Urothelium cell line (cell line): ENCODE measurements around the gene PKP1.

Experiments
- DNase-seq: peaks from one replicate; pipeline ENCODE4 v3.0.0; 2011; ENCODE audit warnings: low spot score, mixed read lengths
- FAIRE-seq: peaks from 2 replicates; lab custom pipeline; 2011; peaks lifted over from hg19 to GRCh38; lab: Jason Lieb, UNC

The PKP1 gene

DNA sequence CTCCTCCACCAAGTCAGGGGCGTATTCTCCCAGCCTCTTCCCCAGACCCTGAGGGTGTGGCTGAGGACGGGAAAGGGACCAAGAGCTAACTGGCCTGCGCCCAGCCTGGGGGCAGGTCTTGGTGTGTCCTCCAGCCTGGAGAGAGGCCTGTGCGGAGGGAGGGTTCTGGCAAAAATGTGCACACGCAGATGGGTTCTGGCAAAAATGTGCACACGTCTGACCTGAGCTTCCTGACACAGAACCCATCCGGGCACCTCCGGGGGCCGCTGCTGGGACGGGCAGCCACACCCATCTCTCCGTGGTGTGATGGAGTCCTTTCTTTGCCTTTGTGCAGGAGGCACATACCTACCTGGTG lies 23.1 kb upstream of the PKP1 start:
- FAIRE-seq = no peak
- no peak for DNase-seq

DNA sequence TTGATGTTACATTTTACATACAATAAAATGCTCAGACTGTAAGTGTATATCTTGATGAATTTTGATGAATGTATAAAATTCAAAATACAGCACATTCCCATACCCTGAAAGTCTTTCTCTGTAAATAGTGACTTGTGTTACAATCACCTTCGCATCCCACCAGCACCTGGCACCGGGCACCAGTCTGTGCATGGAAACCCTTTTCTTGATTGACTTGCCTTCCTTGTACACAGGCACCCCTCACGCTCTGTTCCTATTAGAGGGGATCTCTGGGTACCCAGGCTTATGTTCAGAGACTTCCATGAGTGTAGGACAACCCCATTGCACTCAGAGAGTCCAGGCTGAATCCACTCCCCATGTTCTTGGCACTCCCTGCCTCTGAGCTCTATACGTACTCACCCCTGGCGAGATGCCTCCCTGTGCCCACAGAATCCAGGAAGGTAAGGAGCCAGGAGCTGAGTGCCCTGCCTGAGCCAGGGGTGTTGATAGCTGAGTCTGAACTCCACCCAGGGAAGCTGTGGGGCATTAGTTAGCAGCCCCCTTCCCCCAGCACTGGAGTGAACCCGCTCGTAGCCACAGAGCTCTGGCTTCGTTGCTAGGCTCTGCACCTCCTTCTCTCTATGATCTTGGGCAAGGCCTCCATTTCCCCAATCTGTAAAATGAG lies 22.5 kb upstream of the PKP1 start:
- DNase-seq = no peak
- no peak for FAIRE-seq

DNA sequence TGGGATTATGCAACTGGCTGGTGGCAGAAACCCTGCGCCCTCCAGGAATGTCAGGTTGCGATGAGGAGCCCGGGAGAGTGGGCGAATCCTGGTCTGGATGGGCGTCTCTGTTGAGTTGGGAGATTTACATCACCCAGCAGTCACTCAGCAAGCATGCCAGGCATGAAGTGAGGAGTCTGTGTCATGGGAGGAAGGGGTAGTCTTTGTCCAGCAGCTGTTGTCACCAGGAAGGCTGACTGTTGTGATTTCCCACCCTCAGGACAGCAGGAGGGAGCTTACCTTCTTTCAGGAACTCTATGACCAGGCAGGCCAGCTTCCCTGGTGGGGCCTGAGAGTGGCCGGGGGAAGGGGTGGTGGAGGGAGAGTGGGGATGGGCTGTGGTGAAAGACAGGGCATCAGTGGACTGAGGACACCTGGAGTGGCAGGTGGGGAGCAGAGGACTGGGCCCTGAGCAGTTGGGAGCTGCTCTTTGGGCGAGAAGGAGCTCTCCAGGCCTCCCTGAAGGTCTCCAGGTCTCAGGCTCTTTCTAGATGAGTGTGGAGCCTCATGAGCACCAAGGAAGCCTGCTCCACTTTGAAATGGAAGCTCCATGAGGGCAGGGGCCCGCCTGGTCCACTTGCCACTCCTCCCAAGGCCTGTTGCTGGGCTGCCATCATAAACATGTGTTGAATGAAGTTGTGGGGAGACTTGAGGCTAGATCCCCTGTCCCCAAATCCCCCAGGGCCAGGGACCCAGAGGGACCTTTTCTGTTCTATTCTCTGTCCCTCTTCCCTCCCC lies 21.3 kb upstream of the PKP1 start:
- no peak for DNase-seq
- FAIRE-seq = no peak

DNA sequence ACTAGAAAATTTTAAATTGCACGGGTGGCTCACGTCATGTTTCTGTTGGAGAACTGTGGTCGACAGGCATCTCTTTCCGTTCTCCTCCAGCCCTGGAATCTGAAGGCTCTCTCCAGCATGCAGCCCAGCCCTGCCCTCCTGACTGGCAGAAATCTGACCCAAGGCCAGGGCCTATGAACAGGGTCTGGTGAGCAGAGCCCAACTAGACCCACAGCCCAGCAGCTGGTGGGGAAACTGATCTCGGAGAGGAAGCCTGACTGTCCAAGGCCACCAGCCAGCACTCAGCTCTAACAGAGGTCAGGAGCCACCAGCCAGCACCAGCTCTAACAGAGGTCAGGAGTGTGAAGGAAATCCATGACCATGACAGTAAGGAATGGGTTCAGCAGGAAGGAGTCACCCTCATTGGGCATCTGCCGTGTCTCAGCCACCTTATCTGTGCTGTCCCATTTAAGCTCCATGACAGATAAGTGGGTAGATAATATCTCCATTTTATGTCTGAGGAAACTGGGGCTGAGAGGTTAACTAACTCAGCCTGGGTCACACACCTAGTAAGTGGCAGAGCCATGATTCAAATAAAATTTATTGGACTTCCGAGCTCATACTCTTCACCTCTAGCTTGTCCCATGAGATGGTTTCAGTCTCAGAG lies 20.2 kb upstream of the PKP1 start:
- DNase-seq = no peak
- no peak for FAIRE-seq

DNA sequence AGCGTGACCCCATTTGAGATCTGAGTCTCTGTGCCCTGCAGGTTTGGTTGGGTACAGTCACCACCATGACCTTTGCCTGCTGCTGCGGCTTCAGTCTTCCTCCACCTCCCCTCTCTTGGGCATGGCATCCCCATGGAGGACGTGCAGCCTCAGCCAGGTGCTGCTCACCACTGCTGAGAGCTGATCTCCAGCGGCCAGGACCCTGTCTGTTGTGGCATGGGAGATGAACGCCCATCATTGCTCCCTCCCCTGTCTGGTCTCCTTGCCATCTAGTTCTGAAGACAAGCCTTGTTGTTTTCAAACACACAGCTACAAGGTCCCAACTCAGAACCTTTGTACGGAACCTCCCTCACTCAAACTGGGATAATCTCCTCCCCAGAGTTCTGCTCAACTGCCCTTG lies 19.2 kb upstream of the PKP1 start:
- DNase-seq (no peak), FAIRE-seq (no peak)

DNA sequence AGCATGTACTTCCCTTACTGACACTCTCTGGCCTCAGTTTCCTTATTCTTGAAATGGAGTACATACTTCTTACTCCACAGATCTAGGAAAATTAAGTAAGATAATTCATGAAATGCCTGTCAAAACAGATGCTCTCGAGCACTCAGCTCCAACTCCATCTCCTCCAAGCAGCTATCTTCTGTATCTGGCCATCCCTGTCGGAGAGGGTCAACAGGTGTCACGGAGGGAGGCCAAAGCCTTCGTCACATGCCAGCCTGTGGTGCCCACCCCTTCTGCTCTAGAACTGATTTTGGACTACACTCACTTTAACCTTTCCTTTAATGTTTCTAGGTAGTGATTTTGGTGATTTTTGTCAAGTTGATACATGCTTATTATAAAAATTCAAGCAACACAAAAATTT lies 18.8 kb upstream of the PKP1 start:
- DNase-seq (no peak), FAIRE-seq (no peak)

DNA sequence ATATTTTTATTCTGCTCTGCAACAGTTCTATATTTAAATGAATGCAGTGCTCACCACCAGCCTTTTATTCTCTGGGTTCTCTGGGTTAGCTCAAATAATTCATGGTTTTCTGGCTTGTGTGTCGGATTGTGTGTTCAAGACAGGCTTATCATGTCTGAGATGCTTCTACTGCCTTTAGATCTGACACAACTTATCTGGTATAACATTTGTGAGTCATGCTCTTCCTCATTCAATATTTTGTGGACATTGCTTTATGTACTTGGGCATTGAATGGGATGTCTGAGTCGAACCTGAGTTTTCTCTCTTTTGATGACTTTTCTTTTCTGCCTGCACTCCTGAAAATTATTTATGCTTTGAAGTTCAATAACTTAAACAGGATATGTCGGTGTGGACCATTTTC lies 17.6 kb upstream of the PKP1 start:
- FAIRE-seq = no peak
- no peak for DNase-seq

DNA sequence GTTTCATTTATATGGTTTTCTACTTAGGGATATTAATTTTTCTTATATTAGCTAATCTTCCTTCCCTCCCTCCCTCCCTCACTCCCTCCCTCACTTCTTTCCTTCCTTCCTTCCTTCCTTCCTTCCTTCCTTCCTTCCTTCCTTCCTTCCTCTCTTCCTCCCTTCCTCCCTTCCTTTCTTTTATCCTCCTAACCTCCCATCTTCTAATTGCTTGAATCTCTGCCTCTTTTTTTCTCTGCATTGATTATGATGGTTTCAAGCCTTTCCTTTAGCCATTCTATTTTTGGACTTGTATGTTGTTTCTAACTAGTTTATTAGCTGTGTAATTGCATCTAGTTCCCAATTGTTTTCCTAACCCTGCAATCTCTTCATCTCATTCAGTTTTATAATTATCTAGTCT lies 17.0 kb upstream of the PKP1 start:
- DNase-seq (no peak), FAIRE-seq (no peak)

DNA sequence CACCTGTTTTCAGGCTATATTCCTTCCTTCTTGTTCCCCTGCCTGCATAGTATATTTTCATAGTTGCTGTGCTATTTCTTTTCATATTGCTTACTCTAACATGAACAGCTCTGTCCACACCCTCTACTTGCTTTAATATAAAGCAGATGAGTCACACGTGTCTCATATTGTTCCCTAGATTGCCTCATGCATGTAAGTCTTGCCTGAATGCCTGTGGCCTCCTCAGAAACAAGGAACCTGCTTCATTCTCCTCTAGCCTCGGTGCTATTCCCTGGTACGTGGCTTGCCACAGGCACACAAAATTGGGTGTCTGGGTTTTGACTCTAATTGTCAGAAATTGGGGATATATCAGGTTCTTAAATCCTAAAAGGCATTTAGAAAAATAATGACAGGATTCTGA lies 16.5 kb upstream of the PKP1 start:
- FAIRE-seq (no peak), DNase-seq (peak; percentile 75)

DNA sequence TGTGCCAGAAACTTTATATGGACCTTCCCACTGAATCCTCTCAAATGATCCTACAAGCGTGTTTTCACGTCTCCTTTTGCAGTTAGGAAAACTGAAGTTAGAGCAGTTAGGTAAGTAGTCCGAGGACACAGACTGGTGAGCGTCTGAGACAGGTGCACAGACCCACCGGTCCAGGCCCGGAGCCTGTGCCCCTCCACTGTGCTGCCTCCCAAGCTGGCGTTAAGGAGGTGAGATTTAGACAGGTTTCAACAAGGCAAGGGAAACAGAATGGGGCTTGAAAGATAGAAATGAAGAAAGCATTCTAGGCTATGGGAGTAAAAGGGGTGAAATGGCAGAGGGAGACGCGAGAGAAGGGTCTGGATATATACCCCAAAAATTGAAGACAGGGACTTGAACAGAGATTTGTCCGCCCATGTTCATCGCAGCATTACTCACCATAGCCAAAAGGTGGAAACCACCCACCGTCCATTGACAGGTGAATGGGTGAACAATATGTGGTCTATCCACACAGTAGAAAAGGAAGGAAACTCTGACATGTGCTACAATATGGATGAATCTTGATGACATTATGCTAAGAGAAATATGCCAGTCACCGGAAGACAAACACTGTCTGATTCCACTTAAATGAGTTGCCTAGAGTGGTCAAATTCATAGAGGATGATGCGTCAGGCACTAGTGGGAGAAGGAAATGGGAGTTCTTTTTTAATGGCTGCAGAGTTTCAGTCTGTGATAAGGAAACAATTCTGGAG lies 15.7 kb upstream of the PKP1 start:
- FAIRE-seq (no peak), DNase-seq (no peak)

DNA sequence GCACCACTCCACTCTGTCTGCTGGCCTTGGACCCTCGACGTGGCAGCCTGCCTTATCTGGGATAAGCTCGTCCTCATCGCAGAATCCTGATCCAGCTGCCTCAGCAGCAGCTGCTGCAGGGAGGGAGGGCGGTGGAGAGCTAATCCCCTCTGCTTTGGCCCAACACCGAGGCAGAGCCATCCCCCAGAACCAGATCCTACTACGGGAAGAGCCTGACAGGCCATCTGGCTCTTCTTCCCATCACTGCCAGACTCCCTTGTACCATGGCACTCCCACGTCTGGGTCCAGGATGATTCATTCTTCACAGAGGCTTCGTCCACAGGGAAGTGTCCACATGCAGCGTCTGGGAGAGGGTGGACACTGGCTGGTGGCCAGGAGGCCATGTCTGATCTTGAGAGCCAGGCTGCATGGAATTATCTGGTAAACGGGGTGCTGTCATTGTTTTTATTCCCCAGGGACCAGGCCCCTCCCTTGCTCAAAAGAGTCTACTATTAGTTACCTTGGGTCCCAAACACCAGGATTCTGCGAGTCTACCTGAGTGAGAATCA lies 14.6 kb upstream of the PKP1 start:
- peak; percentile 64 for DNase-seq
- peak; percentile 20 for FAIRE-seq

DNA sequence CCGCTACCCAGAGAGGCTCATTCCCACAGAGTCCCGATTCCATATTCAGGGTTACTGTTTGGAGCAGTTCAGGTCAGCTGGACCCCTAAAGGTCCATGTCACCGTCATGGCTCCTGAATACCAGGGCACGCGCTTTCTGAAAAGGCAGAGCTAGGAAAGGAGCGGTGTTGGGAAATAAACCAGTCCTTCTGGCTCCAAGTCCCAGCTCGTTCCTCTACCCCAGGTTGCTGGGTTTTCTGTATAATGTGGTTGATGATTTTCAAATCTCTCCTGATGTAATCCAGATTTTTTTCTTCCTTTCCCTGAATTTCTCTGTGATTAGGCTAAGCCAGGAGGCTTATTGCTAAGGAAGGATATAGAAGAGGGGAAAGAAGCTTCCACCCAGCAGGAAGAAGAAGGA lies 14.0 kb upstream of the PKP1 start:
- FAIRE-seq (no peak), DNase-seq (no peak)

DNA sequence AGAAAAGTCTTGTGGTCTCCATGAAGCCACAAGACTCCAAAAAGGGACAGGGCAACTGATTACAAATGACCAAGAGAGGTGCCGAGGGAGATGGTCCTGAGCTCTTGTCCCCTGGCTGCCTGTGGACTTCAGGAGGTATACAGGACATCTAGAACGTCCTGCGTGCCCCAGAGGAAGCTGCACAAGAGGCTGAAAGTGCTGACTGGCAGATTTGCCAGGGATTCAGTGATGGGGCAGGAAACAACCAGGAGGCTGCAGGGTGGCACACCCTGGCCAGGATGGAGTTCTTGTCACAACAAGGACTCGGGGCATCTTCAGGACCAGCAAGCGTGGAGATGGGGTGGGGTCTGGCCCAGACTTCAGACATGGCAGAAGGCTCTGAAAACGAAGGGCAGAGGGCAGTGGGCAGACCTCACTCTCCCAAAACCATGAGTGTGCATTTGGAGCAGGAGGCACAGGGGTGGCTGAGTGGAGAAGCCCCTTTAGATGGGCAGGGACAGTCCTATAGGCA lies 13.4 kb upstream of the PKP1 start:
- no peak for FAIRE-seq

DNA sequence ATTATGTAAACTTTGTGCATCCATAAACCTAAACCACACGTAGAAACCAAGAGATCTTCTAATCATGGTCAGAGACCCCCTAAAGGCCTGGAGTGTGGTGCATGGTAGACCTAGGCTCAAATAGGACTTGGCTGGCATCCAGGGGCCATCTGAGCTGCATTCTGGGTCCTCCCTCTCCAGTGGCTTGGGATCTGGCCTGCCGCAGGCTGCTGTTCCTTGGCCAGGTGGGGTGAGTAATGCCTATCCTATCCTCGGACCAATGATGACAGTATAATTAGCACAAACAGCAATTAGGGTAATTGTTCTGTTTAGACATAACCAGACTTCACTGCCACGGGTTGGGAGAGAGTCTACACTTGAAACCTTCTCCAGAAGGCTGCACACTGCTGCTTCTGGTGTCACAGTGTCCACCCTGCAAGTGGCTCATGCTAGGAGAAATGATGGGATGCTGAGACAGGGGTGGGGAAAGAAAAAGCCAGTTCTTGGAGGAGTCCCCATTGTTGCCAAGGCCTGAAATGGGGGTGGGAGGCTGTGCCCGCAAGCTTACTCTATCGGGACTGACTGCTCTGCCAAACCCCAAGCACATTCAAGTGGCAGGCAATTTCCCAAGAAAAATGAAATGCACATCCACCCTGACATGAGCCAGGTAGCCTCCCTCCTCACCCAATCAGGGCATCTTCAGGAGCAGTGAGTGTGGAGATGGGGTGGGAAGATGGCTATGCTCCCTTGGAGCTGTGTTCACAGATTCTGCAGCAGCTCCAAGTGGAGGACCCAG lies 12.5 kb upstream of the PKP1 start:
- DNase-seq (no peak), FAIRE-seq (no peak)

More for the DNA sequence above, 13.4 kb upstream of the PKP1 start:
- DNase-seq = no peak

DNA sequence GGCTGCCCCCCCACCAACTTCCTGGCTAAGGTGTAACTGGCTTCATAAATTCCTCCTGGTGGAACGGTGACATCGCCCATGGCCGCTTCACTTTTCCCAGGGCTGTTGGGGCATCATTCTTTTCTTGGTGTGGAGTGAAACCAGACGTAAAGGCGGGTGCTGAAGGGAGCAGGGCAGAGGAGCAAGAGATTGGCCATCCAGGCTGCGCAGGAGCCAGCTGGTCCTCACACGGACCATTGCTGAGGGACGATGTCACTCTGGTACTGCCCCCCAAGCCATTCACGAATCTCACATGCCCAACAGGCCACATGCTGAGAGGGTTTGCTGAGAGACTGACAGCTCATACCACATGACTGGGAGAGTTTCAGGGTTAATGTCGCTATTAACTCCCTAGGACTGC lies 10.5 kb upstream of the PKP1 start:
- FAIRE-seq (peak; percentile 82), DNase-seq (no peak)

DNA sequence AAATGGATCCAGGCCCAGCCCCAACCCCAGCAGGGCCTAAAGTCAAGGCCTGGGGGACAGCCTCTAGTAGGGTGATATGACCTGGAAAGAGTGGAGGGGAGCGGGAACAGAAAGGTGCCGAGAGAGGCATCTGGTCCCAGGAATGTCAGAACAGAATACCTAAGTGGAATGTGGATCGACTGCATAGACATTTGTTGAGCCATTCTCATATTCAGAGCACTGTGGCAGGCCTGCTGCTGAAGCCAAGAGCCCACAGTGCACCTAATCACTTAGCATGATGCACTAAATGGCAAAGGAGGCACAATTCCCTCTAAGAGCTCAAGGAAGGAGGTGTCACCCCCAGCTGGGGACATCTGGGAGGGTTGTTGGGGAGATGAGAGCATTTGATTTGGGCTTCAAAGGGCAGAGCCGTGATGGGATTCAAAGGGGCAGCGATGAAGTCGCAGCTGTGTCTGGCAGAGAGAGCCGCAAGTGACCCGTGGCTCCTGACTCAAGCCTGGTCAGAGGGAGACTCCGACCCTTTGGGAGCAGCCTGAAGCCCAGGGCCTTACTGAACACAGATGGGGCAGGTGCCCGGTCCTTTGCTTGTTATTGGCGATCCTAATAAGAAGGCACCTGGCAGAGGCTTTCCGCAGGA lies 8.6 kb upstream of the PKP1 start:
- FAIRE-seq = no peak
- DNase-seq = no peak

DNA sequence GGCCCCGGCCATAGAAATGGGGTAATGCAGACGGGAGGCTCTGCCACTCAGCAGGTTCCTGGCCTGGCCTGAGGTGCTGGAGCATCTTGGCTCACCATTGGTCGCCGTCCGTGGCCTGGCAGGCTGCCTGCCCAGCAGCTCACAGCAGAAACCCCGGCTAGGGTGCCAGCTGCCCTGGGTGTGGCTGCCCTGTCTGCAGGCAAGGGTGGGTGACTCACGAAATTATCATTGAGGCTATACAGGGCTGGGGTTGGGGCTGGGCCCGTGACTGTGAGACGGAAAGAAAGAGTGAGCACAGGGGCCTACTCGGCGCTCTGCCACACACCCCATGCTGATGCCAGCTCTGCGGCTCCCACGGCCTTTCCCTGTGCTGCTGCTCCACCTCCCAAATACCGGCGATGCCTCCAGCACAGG lies 8.0 kb upstream of the PKP1 start:
- FAIRE-seq = peak; percentile 93
- peak; percentile 88 for DNase-seq

DNA sequence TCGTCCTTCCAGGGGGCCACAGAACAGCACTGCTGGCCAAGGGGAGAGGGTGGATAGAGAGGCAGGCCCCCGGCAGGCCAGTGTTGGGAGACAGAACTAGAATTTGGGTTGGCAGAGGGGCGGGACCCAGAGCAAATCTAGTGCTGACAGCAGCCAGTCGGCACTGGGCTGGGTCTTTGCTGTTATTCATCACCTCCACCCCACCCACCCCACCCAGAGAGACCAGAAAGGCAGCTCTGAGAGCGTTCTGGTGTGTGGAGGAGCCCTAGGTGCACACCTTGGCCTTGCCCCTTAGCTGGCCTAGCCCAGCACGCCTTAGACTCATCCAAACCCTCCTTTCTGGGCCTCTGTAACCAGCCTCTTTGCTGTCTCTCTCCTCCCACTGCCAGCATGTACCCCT lies 6.4 kb upstream of the PKP1 start:
- DNase-seq (no peak), FAIRE-seq (no peak)

DNA sequence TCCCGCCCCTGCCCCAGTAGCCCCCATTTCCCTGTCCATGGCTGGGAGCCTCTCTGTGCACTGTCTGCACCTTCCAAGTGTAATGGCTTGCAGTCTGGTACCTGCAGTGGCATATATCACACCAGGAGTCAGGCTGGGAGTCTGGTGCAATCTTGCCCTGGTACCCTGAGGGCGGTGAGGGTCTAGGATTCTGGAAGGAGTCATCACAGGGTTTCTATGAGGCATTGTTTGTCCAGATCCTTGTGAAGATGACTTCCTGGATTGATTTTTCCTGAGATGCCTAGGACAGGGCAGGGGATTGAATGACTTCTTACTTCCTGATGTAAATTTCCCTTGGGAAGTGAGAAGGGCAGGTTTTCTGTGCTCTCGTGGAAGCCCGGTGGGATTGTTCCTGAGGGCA lies 5.9 kb upstream of the PKP1 start:
- no peak for DNase-seq
- FAIRE-seq = no peak

DNA sequence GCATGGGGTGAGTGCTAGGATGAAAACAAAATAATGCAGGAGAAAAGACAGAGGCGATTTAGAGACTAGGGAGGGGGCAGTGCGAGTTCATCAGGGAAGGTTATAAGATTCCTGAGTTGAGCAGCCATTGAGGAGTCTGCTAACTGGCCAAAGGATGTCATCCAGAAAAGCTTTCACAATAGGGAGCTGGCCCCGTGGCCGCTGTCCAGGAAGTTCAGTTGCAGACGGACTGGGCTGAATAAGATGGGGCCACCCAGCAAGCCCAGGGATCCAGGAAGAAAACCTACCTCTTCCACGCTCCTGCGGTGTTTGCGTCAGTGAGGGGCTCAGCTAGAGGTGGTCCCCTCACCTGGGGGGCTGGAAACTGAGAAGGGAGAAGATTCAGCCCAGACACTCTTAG lies 4.0 kb upstream of the PKP1 start:
- FAIRE-seq = no peak

More for the DNA sequence above, 4.0 kb upstream of the PKP1 start:
- DNase-seq = no peak
